Measurements from ENCODE around the gene HNRNPC. TPM values are rescaled to one million over a fixed set of nuclear protein-coding genes. Genes with fewer than 3 reads are reported as not detected.
A peak's percentile ranks its signal among the peaks of the same experiment; 100 is the strongest.
"Not testable (repeated sequence)": the region's sequence is repeated elsewhere in the genome, so short reads cannot be mapped to it uniquely, and the experiment has no call there.

HNRNPC gene
- total RNA-seq, 2 donors from 2014 or later = 751 to 1,003 TPM

DNA sequence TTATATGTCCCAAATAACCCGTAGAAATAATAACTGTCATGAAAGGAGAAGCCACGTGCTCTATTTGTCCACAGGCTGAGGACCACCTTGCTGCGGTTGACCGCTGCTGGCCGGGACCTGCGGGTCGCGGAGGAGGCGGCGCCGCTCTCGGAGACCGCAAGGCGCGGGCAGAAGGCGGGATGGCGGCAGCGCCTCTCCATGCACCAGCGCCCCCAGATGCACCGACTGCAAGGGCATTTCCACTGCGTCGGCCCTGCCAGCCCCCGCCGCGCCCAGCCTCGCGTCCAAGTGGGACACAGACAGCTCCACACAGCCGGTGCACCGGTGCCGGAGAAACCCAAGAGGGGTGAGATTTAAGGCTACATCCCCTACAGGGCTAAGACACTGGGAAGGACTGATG is 31.6 kb upstream of the HNRNPC start:
- peak; percentile 84 for DNase-seq
- Mint-ChIP-seq H3K9me3 (no peaks in the 10 kb centered on the region), H3K27ac (no peak overlapping the region), H3K36me3 (ENCODE audit: low read depth) (no peaks in the 10 kb centered on the region), H3K27me3 (ENCODE audit: insufficient read depth) (peaks cover 20% of the 10 kb centered on the region), H3K4me3 (peak overlapping the region; percentile 45), H3K4me1 (peaks cover 10% of the 10 kb centered on the region)
- Histone ChIP-seq H3K9me3 (ENCODE audit: control insufficient read depth, low read length) (no peaks in the 10 kb centered on the region), H3K27me3 (ENCODE audit: control insufficient read depth, insufficient read depth, low read length, poor library complexity, severe bottlenecking) (peaks cover 5% of the 10 kb centered on the region), H3K27ac (ENCODE audit: low read depth, low read length) (no peak overlapping the region), H3K4me3 (ENCODE audit: low read length) (peak overlapping the region; percentile 71), H3K36me3 (ENCODE audit: control insufficient read depth, insufficient read depth, low read length) (no peaks in the 10 kb centered on the region), H3K9ac (ENCODE audit: extremely low read depth, low read length, poor library complexity, severe bottlenecking) (peak overlapping the region; percentile 13), H3K4me1 (ENCODE audit: control insufficient read depth, insufficient read depth, low read length) (no peaks in the 10 kb centered on the region)
- 8 to 13% methylated on average over 11 to 30 of the region's 30 CpGs for WGBS, 2 experiments (ENCODE audit: insufficient coverage in 1 of 2, insufficient read length in 1 of 2)
- TF ChIP-seq CTCF (conservative IDR thresholded peaks at IDR 0.05) = peak; percentile 56

DNA sequence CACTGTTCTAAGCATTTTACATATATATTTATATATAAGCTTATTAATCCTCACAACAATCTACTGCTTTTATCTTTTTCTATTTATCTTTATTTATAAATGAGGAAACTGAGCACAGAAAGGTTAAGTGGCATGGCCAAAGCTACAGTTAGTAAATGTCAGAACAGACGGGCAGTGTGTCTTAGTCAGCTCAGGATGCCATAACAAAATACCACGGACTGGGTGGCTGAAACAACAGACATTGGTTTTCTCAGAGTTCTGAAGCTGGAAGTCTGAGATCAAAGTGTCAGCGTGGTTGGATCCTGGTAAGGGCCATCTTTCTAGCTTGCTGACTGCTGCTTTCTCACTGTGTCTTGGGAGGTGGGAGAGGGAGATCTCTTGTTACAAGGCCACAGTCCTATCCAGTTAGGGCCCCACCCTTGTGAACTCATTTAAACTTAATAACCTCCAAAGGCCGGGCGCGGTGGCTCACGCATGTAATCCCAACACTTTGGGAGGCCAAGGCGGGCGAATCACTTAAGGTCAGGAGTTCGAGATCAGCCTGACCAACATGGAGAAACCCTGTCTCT is 30.4 kb upstream of the HNRNPC start:
- Mint-ChIP-seq H3K36me3 (ENCODE audit: low read depth) (no peaks in the 10 kb centered on the region), H3K4me3 (no peak overlapping the region), H3K9me3 (no peaks in the 10 kb centered on the region), H3K27ac (no peak overlapping the region), H3K27me3 (ENCODE audit: insufficient read depth) (peaks cover 20% of the 10 kb centered on the region), H3K4me1 (peaks cover 10% of the 10 kb centered on the region)
- Histone ChIP-seq H3K4me1 (ENCODE audit: control insufficient read depth, insufficient read depth, low read length) (no peaks in the 10 kb centered on the region), H3K36me3 (ENCODE audit: control insufficient read depth, insufficient read depth, low read length) (no peaks in the 10 kb centered on the region), H3K27me3 (ENCODE audit: control insufficient read depth, insufficient read depth, low read length, poor library complexity, severe bottlenecking) (peaks cover 5% of the 10 kb centered on the region), H3K4me3 (ENCODE audit: low read length) (no peak overlapping the region), H3K27ac (ENCODE audit: low read depth, low read length) (no peak overlapping the region), H3K9me3 (ENCODE audit: control insufficient read depth, low read length) (no peaks in the 10 kb centered on the region), H3K9ac (ENCODE audit: extremely low read depth, low read length, poor library complexity, severe bottlenecking) (no peak overlapping the region)
- DNase-seq = no peak
- 82 to 86% methylated on average over 6 to 9 of the region's 10 CpGs for WGBS, 2 experiments (ENCODE audit: insufficient coverage in 1 of 2, insufficient read length in 1 of 2)
- no peak for TF ChIP-seq CTCF (conservative IDR thresholded peaks at IDR 0.05)

GRCh38 chr14:21298358-21298757 is 29.1 kb upstream of the HNRNPC start:
- no peaks in the 10 kb centered on the region for H3K36me3 Mint-ChIP-seq (ENCODE audit: low read depth)
- 88 to 92% methylated on average over 12 of the region's 12 CpGs for WGBS, 2 experiments (ENCODE audit: insufficient coverage in 1 of 2, insufficient read length in 1 of 2)
- H3K27ac Mint-ChIP-seq = no peak overlapping the region
- H3K27ac ChIP-seq (ENCODE audit: low read depth, low read length) = no peak overlapping the region
- H3K4me3 Mint-ChIP-seq = no peak overlapping the region
- no peak overlapping the region for H3K9ac ChIP-seq (ENCODE audit: extremely low read depth, low read length, poor library complexity, severe bottlenecking)
- no peak for DNase-seq
- TF ChIP-seq CTCF (conservative IDR thresholded peaks at IDR 0.05) = no peak
- H3K4me1 ChIP-seq (ENCODE audit: control insufficient read depth, insufficient read depth, low read length) = no peaks in the 10 kb centered on the region
- no peaks in the 10 kb centered on the region for H3K9me3 ChIP-seq (ENCODE audit: control insufficient read depth, low read length)
- H3K4me1 Mint-ChIP-seq = peaks cover 10% of the 10 kb centered on the region
- H3K36me3 ChIP-seq (ENCODE audit: control insufficient read depth, insufficient read depth, low read length) = no peaks in the 10 kb centered on the region
- peaks cover 5% of the 10 kb centered on the region for H3K27me3 ChIP-seq (ENCODE audit: control insufficient read depth, insufficient read depth, low read length, poor library complexity, severe bottlenecking)
- no peaks in the 10 kb centered on the region for H3K9me3 Mint-ChIP-seq
- H3K4me3 ChIP-seq (ENCODE audit: low read length) = no peak overlapping the region
- peaks cover 20% of the 10 kb centered on the region for H3K27me3 Mint-ChIP-seq (ENCODE audit: insufficient read depth)

DNA sequence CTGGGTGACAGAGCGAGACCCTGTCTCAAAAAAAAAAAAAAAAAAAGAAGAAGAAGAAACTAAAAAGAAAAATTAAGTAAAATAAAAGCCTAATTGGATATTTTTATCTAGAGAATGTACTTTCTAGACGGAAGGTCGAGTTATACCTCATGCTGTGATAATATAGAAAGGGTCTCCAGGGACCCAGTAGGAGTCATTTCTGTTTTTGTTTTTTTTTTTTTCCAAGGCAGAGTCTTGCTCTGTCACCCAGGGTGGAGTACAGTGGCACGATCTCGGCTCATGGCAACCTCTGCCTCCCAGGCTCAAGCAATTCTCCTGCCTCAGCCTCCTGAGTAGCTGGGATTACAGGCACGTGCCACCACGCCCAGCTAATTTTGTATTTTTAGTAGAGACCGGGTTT is 24.8 kb upstream of the HNRNPC start:
- H3K9me3 Mint-ChIP-seq; H3K4me3 Mint-ChIP-seq; H3K36me3 ChIP-seq (ENCODE audit: control insufficient read depth, insufficient read depth, low read length); H3K9ac ChIP-seq (ENCODE audit: extremely low read depth, low read length, poor library complexity, severe bottlenecking); H3K27ac Mint-ChIP-seq; H3K27me3 ChIP-seq (ENCODE audit: control insufficient read depth, insufficient read depth, low read length, poor library complexity, severe bottlenecking); H3K4me1 Mint-ChIP-seq; H3K27ac ChIP-seq (ENCODE audit: low read depth, low read length); DNase-seq; H3K4me3 ChIP-seq (ENCODE audit: low read length); H3K36me3 Mint-ChIP-seq (ENCODE audit: low read depth); H3K9me3 ChIP-seq (ENCODE audit: control insufficient read depth, low read length); H3K27me3 Mint-ChIP-seq (ENCODE audit: insufficient read depth); H3K4me1 ChIP-seq (ENCODE audit: control insufficient read depth, insufficient read depth, low read length): not testable (repeated sequence)
- 87 to 90% methylated on average over 7 of the region's 8 CpGs for WGBS, 2 experiments (ENCODE audit: insufficient coverage in 1 of 2, insufficient read length in 1 of 2)
